Neural progenitor cell (in vitro differentiated cells): ENCODE data around the gene DLX6.

Source experiments
- EZH2 ChIP-seq: fragments of 200-600 bp; sonication (generic); IDR thresholded peaks from 2 replicates; pipeline ENCODE4 v1.6.1; 2017; ENCODE audit warnings: antibody characterized with exemption, mild to moderate bottlenecking, moderate library complexity
- EZH2phosphoT487 ChIP-seq: fragments of 200-600 bp; sonication (generic); IDR thresholded peaks from 2 replicates; pipeline ENCODE4 v1.6.1; 2017; ENCODE audit warnings: antibody characterized with exemption
- TF ChIP-seq, protein P1 (sequence below): fragments of 200-600 bp; sonication (generic); IDR thresholded peaks from 2 replicates; pipeline ENCODE4 v1.5.1; 2017; ENCODE audit warnings: antibody characterized with exemption, mild to moderate bottlenecking

DNA sequence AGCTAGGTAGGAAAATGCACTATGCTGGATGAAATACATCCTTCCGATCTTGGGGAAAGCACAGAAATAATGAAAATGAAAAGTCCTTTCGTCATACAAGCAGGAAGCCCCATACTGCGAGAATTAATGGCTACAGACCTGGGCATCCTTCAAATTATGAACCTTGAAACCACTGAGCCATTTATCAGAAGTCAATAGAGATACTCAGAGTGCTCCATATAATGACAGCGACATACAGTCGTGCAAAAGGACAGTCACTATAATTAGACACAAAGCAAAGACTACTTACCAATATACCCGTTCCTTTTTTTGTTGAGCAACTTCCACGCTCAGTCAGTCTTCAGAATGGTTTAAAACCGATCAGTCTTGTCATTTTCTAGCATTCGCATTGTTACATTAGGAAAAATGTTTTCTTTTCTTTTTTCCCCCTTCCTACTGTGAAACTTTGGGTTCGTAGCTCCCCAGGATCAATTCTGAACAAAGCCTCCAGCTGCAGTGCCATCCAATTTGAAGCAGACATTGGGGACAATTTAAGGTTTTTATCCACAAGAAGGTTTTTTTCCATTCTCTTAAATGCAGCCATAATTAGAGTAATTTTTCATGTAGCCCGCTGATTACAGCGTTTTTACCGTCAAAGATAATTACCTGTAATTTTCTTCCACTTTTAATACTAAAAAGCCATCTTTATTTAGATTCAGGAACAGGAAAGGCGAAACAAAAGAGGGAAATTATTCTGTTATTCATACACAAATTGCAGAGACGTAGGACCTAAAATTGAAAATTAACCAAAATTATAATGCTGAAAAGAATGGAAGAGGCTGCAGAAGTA is 6.4 kb downstream of the DLX6 start:
- TF ChIP-seq, protein P1, sequence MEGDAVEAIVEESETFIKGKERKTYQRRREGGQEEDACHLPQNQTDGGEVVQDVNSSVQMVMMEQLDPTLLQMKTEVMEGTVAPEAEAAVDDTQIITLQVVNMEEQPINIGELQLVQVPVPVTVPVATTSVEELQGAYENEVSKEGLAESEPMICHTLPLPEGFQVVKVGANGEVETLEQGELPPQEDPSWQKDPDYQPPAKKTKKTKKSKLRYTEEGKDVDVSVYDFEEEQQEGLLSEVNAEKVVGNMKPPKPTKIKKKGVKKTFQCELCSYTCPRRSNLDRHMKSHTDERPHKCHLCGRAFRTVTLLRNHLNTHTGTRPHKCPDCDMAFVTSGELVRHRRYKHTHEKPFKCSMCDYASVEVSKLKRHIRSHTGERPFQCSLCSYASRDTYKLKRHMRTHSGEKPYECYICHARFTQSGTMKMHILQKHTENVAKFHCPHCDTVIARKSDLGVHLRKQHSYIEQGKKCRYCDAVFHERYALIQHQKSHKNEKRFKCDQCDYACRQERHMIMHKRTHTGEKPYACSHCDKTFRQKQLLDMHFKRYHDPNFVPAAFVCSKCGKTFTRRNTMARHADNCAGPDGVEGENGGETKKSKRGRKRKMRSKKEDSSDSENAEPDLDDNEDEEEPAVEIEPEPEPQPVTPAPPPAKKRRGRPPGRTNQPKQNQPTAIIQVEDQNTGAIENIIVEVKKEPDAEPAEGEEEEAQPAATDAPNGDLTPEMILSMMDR: no peak
- TF ChIP-seq EZH2 (peak; percentile 51), EZH2phosphoT487 (peak; percentile 59)
